Fibroblast of the aortic adventitia (primary cell): Measurements from ENCODE around the gene DECR2. TPM values are rescaled to one million over a fixed set of nuclear protein-coding genes. Genes with fewer than 3 reads are reported as not detected.
A peak's percentile ranks its signal among the peaks of the same experiment; 100 is the strongest.

Source experiments
- DNase-seq: peaks from one replicate; pipeline ENCODE4 v3.0.0-alpha.2; 2010; ENCODE audit warnings: low read depth
- H3K4me3 ChIP-seq: 2 replicates; pipeline ENCODE4 v1.5.1; 2011; ENCODE audit warnings: low read depth, mild to moderate bottlenecking, control low read depth, low read length, moderate library complexity
- total RNA-seq: library from RNA; depleted of rRNA; stranded (reverse); fragments of >200 nt; gene quantifications from 2 replicates; pipeline ENCODE4 v1.2.3, GENCODE V29; 2012; ENCODE audit warnings: low replicate concordance
- TF ChIP-seq, protein P1 (sequence below): IDR thresholded peaks from 2 replicates; pipeline ENCODE4 v1.5.1; 2011; ENCODE audit warnings: mild to moderate bottlenecking, low read length, control low read depth, inconsistent platforms; ENCODE audit not compliant: insufficient read depth

The DECR2 gene
- total RNA-seq, 1 donor = 8.1 TPM

DNA sequence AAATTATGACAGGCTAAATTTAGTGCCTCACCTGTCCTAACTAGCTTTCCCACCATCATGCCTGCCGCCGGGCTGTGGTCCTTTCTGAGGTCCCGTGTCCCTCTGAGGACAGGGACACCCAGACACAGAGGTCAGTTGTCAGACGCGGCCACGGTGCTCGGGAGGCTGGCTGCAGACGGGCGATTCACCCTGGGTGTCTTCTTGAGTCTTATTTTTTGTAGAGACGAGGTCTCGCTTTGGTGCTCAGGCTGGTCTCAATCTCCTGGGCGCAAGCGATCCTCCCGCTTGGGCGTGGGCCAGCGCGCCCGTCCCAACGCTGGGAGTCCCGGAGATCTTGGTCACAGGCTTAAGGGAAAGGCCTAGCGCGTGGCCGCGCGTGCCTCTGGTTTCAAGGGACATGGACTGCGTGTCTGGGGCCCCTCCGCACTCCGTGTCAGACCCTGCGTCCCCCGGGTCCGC, 23.0 kb downstream of the DECR2 start:
- H3K4me3 ChIP-seq = peak overlapping the region; percentile 77
- DNase-seq = no peak
- TF ChIP-seq, protein P1, sequence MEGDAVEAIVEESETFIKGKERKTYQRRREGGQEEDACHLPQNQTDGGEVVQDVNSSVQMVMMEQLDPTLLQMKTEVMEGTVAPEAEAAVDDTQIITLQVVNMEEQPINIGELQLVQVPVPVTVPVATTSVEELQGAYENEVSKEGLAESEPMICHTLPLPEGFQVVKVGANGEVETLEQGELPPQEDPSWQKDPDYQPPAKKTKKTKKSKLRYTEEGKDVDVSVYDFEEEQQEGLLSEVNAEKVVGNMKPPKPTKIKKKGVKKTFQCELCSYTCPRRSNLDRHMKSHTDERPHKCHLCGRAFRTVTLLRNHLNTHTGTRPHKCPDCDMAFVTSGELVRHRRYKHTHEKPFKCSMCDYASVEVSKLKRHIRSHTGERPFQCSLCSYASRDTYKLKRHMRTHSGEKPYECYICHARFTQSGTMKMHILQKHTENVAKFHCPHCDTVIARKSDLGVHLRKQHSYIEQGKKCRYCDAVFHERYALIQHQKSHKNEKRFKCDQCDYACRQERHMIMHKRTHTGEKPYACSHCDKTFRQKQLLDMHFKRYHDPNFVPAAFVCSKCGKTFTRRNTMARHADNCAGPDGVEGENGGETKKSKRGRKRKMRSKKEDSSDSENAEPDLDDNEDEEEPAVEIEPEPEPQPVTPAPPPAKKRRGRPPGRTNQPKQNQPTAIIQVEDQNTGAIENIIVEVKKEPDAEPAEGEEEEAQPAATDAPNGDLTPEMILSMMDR = no peak

DNA sequence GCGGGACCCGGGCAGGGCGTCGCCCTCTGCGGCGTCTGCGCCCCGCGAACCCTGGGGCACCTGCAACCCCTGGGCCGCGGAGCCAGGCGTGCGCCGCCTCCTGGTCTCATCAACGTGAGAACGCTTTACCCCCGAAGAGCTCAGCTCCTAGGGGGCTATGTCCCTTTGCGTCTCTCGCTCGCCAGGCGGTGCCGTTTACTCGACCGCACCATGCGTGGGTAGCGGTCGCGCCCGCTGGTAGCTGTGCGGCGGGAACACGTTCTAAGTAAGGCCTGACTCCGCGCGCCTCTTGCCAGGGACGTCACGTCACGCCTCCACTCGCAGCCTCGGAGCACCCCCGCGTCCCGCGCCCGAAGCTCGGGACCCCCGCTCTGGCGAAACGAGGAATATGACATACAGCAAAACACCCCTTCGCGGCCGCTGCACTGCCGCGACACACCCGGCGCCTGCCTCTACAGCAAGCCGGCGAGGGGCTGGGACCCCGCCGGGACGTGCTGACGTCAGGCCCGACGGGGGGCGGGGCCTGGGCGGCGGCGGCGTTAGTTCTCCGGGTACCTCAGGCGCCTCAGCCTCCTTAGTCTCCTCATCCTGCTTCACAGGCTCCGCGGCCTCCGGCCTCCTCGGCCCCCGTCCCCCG, 23.5 kb downstream of the DECR2 start, which contains the start of gene RAB11FIP3:
Gene RAB11FIP3, plus strand, starts transcription at position 568 of the 637 bp plus-strand sequence. CDS start 358 bp downstream, outside the sequence.
- TF ChIP-seq, protein P1 = peak; percentile 8
- H3K4me3 ChIP-seq = peak within 1 kb of the TSS; percentile 77
- DNase-seq = peak; percentile 66

DNA sequence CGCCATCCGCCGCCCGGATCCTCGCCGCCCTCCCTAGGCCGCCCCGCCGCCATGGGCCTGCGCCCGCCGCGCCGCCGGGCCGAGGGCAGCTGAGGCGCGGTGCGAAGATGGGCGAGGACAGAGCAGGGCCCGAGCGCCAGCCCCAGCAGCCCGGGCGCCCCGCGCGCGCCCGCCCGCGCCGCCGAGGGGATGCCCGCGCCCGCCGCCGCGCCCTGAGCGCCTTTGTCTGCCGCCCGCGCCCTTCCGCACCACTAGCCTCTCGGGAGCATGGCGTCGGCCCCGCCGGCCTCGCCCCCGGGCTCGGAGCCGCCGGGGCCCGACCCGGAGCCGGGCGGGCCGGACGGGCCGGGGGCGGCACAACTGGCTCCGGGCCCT, 24.0 kb downstream of the DECR2 start:
- peak overlapping the region; percentile 77 for H3K4me3 ChIP-seq
- TF ChIP-seq, protein P1 = no peak
- DNase-seq = no peak

DNA sequence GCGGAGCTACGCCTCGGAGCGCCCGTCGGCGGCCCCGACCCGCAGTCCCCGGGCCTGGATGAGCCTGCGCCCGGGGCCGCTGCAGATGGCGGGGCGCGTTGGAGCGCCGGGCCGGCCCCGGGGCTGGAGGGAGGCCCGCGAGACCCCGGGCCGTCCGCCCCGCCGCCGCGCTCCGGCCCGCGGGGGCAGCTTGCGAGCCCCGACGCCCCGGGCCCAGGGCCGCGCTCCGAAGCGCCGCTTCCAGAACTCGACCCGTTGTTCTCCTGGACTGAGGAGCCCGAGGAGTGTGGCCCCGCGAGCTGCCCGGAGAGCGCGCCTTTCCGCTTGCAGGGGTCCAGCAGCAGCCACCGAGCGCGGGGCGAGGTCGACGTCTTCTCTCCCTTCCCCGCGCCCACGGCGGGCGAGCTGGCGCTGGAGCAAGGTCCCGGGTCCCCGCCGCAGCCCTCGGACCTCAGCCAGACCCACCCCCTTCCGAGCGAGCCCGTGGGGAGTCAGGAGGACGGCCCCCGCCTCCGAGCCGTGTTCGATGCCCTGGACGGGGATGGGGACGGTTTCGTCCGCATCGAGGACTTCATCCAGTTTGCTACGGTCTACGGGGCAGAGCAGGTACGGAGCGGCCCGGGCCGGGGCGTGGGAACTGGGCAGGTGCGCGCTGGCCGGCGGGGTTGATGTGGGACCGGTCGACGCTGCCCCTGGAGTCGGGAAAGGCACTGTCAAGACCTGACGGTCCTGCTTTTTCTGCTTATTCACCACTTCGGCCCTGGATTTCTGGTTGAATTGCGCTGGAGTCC, 24.6 kb downstream of the DECR2 start:
- TF ChIP-seq, protein P1 = no peak
- DNase-seq = no peak
- peak overlapping the region; percentile 77 for H3K4me3 ChIP-seq

DNA sequence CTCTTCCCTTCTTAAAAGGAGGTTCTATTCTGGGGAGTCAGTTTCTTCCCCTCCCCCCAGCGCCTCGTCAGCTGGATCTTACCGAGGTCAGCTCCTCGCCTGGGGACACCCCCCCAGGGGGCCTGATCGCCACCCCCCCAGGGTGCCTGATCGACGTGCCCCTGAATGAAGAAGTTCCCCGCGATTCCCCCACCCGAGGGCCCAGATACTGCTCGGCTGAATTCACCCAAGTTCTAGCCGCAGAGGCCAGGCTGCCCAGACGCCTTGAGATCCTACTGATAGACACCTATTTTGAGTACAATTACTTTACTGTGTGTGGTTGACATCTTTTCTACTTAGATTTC, 25.2 kb downstream of the DECR2 start:
- peak overlapping the region; percentile 77 for H3K4me3 ChIP-seq
- TF ChIP-seq, protein P1 = no peak
- DNase-seq = no peak

DNA sequence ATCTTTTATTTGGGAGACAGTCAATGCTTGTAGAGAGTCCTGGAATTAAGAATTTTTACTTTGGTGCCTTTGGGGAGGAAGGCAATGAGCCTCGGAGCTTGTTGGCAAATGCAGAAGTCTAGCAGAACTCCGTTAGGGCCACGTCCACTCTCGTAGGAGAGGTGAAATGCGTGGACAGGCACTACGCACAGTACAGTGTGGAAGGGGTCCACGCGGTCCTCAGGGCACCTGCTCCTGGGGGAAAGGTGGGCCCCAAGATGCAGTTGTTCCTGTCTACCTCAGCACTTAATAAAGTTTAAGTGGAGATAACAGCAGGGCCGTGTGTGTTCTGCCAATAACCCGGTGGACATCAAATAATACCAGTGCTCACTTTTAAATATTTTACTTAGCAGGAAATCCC, 25.6 kb downstream of the DECR2 start:
- no peak for DNase-seq
- TF ChIP-seq, protein P1 = no peak
- H3K4me3 ChIP-seq = peak overlapping the region; percentile 77
